ENCODE results near the gene NUDT1.

The NUDT1 gene

GRCh38 chr7:2251381-2251780 is 9.4 kb downstream of the NUDT1 start:
- Histone ChIP-seq H2AFZ (ENCODE audit: low read depth) (no peak overlapping the region), H3K4me2 (no peak overlapping the region), H3K36me3 (ENCODE audit: insufficient read depth) (no peaks in the 10 kb centered on the region), H3K79me2 (ENCODE audit: insufficient read depth, low read depth) (no peaks in the 10 kb centered on the region), H3K9ac (no peak overlapping the region), H3K4me3 (IDR thresholded peaks at IDR 0.05; ENCODE audit: insufficient read depth, low read depth, low read length) (no peak overlapping the region), H3K4me1 (ENCODE audit: low read depth, poor library complexity, severe bottlenecking) (no peaks in the 10 kb centered on the region), H4K20me1 (ENCODE audit: insufficient read depth) (no peaks in the 10 kb centered on the region), H3K27me3 (ENCODE audit: insufficient read depth, low read depth) (no peaks in the 10 kb centered on the region), H3K27ac (no peak overlapping the region)
- TF ChIP-seq CTCF (conservative IDR thresholded peaks at IDR 0.05; ENCODE audit: low read depth, low read length), result no peak

DNA sequence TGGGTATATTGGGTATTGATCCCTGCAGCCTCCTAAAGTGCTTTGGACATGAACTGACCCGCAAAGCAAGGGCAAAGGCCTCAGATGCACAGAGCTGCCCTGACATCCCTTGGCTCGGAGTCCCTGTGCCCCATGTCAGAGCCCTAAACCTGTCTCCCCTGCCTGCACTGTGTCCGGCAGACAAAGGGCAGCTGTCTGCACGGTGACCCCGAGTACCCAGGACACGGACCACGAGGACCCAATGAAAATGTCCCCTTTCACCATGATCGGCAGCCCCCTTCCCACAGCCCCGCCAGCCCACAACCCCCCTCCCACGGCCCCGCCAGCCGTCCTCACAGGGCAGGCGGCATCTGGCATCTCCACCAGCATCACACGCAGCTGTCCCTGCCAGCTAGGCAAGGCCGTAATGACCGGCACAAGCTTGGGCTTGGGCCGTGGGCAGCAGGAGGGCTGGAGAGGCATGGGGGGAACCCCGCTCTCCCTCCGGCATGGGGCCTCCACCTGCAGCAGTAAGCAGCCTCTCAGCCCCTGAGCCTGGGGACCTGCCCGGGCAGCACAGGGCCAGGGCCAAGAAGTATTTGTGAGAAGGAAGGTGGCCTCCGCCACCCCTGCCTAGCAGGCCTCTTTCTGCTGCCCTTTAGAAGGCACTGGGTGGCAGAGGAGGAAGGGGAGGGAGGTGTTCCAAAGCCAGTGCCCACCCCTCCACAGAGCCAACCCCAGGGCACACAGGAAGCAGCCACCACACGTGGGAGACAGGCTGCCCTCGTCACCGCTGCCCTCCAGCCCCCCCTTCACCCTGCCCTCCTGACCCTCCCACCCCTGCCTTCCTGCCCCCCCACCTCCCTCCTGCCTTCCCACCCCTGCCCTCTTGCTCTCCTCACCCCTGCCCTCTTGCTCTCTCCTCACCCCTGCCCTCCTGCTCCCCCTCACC is 10.1 kb downstream of the NUDT1 start:
- no peak for TF ChIP-seq CTCF (conservative IDR thresholded peaks at IDR 0.05; ENCODE audit: low read depth, low read length)

GRCh38 chr7:2253021-2253420 is 11.0 kb downstream of the NUDT1 start:
- TF ChIP-seq CTCF (conservative IDR thresholded peaks at IDR 0.05; ENCODE audit: low read depth, low read length), result no peak
- no peak overlapping the region for H3K9ac ChIP-seq
- no peaks in the 10 kb centered on the region for H3K79me2 ChIP-seq (ENCODE audit: insufficient read depth, low read depth)
- no peaks in the 10 kb centered on the region for H3K4me1 ChIP-seq (ENCODE audit: low read depth, poor library complexity, severe bottlenecking)
- H3K36me3 ChIP-seq (ENCODE audit: insufficient read depth), result no peaks in the 10 kb centered on the region
- H3K4me3 ChIP-seq (IDR thresholded peaks at IDR 0.05; ENCODE audit: insufficient read depth, low read depth, low read length), result no peak overlapping the region
- no peaks in the 10 kb centered on the region for H4K20me1 ChIP-seq (ENCODE audit: insufficient read depth)
- no peaks in the 10 kb centered on the region for H3K27me3 ChIP-seq (ENCODE audit: insufficient read depth, low read depth)
- H3K4me2 ChIP-seq, result no peak overlapping the region
- no peak overlapping the region for H3K27ac ChIP-seq
- no peak overlapping the region for H2AFZ ChIP-seq (ENCODE audit: low read depth)

More for the DNA sequence above, 10.1 kb downstream of the NUDT1 start:
- no peaks in the 10 kb centered on the region for H3K79me2 ChIP-seq (ENCODE audit: insufficient read depth, low read depth)
- H3K4me3 ChIP-seq (IDR thresholded peaks at IDR 0.05; ENCODE audit: insufficient read depth, low read depth, low read length), result no peak overlapping the region
- H3K9ac ChIP-seq, result no peak overlapping the region
- no peak overlapping the region for H3K27ac ChIP-seq
- H4K20me1 ChIP-seq (ENCODE audit: insufficient read depth), result no peaks in the 10 kb centered on the region
- no peak overlapping the region for H2AFZ ChIP-seq (ENCODE audit: low read depth)
- no peak overlapping the region for H3K4me2 ChIP-seq
- no peaks in the 10 kb centered on the region for H3K4me1 ChIP-seq (ENCODE audit: low read depth, poor library complexity, severe bottlenecking)
- H3K36me3 ChIP-seq (ENCODE audit: insufficient read depth), result no peaks in the 10 kb centered on the region
- no peaks in the 10 kb centered on the region for H3K27me3 ChIP-seq (ENCODE audit: insufficient read depth, low read depth)

GRCh38 chr7:2253525-2254244 is 11.7 kb downstream of the NUDT1 start:
- Histone ChIP-seq H3K4me1 (ENCODE audit: low read depth, poor library complexity, severe bottlenecking) (no peaks in the 10 kb centered on the region), H3K4me3 (IDR thresholded peaks at IDR 0.05; ENCODE audit: insufficient read depth, low read depth, low read length) (no peak overlapping the region), H3K27ac (no peak overlapping the region), H3K79me2 (ENCODE audit: insufficient read depth, low read depth) (no peaks in the 10 kb centered on the region), H3K27me3 (ENCODE audit: insufficient read depth, low read depth) (no peaks in the 10 kb centered on the region), H4K20me1 (ENCODE audit: insufficient read depth) (no peaks in the 10 kb centered on the region), H3K4me2 (no peak overlapping the region), H3K9ac (no peak overlapping the region), H2AFZ (ENCODE audit: low read depth) (no peak overlapping the region), H3K36me3 (ENCODE audit: insufficient read depth) (no peaks in the 10 kb centered on the region)
- no peak for TF ChIP-seq CTCF (conservative IDR thresholded peaks at IDR 0.05; ENCODE audit: low read depth, low read length)
